GM04503 (cell line): ENCODE results near the gene HK1.
"Not testable (repeated sequence)": the region's sequence is repeated elsewhere in the genome, so short reads cannot be mapped to it uniquely, and the experiment has no call there.

Experiments
- DNase-seq: peaks from one replicate; pipeline ENCODE4 v3.0.0-alpha.2; 2012; ENCODE audit warnings: low read depth

HK1 gene

GRCh38 chr10:69259547-69260243 is 18.6 kb upstream of the HK1 start:
- no peak for DNase-seq

GRCh38 chr10:69261184-69261583 is 17.1 kb upstream of the HK1 start:
- DNase-seq: no peak

GRCh38 chr10:69262292-69262751 is 16.0 kb upstream of the HK1 start:
- no peak for DNase-seq

GRCh38 chr10:69265521-69265920 is 12.8 kb upstream of the HK1 start:
- DNase-seq: no peak

GRCh38 chr10:69268761-69269416 is 9.4 kb upstream of the HK1 start:
- no peak for DNase-seq

- DNase-seq: no peak
These were observed 8.5 kb upstream of the HK1 start for GRCh38 chr10:69269761-69270160.

- no peak for DNase-seq
These were observed 7.3 kb upstream of the HK1 start for GRCh38 chr10:69270990-69271389.

GRCh38 chr10:69272624-69273023 is 5.7 kb upstream of the HK1 start:
- DNase-seq: no peak

- no peak for DNase-seq
These were observed 2.9 kb upstream of the HK1 start for GRCh38 chr10:69275444-69275843.

- DNase-seq: no peak
These were observed 1.8 kb upstream of the HK1 start for GRCh38 chr10:69276503-69276902.

GRCh38 chr10:69279110-69279509 is 814 bp downstream of the HK1 start:
- DNase-seq: no peak

GRCh38 chr10:69281507-69282413 is 3.5 kb downstream of the HK1 start:
- no peak for DNase-seq

- not testable (repeated sequence) for DNase-seq
These were observed 6.1 kb downstream of the HK1 start for GRCh38 chr10:69284402-69284801.

- no peak for DNase-seq
These were observed 7.4 kb downstream of the HK1 start for GRCh38 chr10:69285699-69286098.

GRCh38 chr10:69287181-69287580 is 8.9 kb downstream of the HK1 start:
- no peak for DNase-seq

- no peak for DNase-seq
These were observed 12.7 kb downstream of the HK1 start for GRCh38 chr10:69290993-69291392.

GRCh38 chr10:69292459-69292858 is 14.2 kb downstream of the HK1 start:
- DNase-seq: no peak

GRCh38 chr10:69295027-69295636 is 16.8 kb downstream of the HK1 start:
- DNase-seq: no peak

- DNase-seq: no peak
These were observed 25.3 kb downstream of the HK1 start for GRCh38 chr10:69303632-69304051.

- no peak for DNase-seq
These were observed 28.1 kb downstream of the HK1 start for GRCh38 chr10:69306421-69306820.

GRCh38 chr10:69307434-69307833 is 29.1 kb downstream of the HK1 start:
- DNase-seq: no peak

- DNase-seq: not testable (repeated sequence)
These were observed 30.0 kb downstream of the HK1 start for GRCh38 chr10:69308304-69308703.
